HG03175 (cell line): ENCODE results near the gene THSD4.
"Not testable (repeated sequence)": the region's sequence is repeated elsewhere in the genome, so short reads cannot be mapped to it uniquely, and the experiment has no call there.

Experiments used
- ATAC-seq: cut with Tn5 transposase; IDR thresholded peaks from one replicate; pipeline ENCODE4 v1.9.1; 2021; ENCODE audit warnings: mild to moderate bottlenecking, moderate library complexity; ENCODE audit not compliant: unreplicated experiment

Gene THSD4

DNA sequence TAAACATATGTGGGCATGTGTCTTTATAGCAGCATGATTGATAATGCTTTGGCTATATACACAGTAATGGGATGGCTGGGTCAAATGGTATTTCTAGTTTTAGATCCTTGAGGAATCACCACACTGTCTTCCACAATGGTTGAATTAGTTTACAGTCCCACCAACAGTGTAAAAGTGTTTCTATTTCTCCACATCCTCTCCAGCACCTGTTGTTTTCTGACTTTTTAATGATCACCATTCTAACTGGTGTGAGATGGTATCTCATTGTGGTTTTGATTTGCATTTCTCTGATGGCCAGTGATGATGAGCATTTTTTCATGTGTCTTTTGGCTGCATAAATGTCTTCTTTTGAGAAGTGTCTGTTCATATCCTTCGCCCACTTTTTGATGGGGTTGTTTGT is 252.5 kb downstream of the THSD4 start:
- ATAC-seq: not testable (repeated sequence)

GRCh38 chr15:71372769-71373168 is 257.5 kb downstream of the THSD4 start:
- ATAC-seq: not testable (repeated sequence)

- ATAC-seq: no peak
Observed at GRCh38 chr15:71373917-71374316, 258.6 kb downstream of the THSD4 start.

DNA sequence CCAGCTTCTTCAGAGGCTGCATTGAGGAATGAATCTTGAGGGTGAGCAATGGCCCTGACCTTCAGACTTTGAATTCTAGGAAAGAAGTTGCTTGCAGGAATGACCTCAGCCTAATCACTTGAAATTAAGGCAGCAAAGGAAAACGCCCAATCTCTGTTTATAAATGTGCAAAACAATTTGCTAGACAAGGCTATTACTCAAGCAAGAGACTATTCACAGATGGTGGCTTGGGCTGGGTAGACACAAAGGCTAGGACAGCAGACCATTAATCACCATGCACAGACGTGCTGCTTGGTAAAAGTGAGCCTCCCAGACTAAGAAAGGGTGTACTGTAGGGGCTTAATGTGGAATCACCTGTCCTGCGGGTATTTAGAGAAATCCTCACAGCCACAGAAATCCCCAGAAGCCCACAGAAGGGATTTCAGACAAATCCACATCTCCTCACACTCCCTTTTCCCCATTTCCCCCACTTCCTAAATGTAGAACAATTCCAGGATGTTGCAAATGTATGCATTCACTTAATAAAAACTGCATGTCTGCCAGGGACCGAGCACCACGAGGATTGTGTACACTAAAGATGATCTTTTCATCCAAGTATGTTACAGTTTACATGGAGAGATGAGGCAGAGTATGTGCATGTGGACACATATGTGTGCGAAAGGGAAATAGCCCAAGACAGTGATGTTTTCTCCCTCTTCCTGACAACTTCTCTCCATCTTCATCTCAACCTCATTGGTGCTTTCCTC is 259.5 kb downstream of the THSD4 start:
- no peak for ATAC-seq

DNA sequence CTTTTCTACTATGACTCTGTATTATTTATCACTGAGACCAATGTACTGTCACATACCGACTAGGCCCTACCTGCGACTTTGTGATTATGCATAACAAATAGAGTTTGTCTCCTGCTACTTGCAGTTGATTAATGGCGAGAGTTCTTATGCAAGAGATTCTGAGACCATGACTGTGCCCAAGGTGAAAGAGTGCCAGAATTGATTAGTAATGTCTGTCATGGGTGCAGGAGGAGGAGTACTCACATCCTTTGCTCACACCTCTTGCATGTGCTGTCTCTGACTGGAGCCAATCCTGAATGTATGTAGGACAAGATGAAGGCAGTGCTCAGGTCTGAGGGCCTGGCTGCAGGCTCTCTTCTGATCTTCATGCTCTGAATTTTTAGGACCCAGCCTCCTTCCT is 260.7 kb downstream of the THSD4 start:
- no peak for ATAC-seq

DNA sequence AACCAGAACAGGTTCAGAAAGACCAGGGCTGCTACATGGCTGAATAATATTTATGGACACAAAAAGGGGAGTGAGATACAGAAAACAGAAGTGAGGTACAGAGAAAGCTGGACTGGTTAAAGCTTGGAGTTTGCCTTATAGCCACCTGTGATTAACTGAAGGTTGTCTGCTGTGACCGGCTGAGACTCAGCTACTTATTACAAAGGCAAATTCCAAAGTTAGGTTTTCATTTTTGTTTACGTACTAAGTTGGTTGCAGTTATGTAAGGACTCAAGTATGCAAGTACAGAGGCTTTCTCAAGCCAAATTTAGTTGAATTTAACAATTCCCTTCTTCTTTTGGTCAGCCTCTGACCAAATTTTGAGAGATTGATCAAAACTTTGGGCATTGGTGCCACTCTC is 264.6 kb downstream of the THSD4 start:
- ATAC-seq: no peak

GRCh38 chr15:71380345-71380744 is 265.1 kb downstream of the THSD4 start:
- ATAC-seq: no peak

DNA sequence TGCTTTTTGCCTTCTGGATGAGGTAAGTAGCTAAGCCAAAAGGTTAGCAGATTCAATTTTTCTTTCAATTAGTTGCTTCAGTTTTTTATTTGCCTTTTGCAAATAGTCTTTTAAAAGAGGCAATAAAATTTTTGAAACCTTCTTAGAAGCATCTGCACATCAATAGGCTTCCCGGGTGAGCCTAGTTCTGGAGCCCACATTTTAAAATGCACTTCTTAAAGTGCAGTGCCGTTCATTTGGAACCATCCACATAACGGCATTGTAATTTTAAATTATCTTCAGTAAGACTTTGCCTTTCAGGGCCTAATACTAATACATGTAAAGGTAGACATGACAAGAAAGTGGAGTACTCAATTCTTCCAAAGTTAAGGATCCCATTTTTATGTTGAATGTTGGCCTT is 269.2 kb downstream of the THSD4 start:
- ATAC-seq: no peak

DNA sequence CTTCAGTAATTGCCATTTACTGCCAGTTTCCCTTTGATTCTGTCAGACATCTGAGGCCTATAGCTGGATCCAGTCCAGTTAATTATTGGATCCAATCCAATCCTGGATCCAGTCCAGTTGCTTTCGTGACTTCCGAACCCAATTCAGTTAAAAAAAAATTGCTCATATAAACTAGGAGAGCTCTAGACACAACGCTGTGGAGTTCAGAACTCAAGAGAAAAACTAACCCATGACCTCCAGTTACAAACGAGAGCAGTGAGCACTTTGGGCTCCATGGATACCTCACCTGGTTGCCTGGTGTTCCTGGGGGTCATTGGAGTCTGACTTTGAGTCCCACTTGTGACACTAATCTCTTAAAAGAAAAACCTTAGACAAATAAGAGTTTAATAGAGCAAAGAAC is 269.8 kb downstream of the THSD4 start:
- no peak for ATAC-seq

- no peak for ATAC-seq
Observed at GRCh38 chr15:71385457-71385856, 270.2 kb downstream of the THSD4 start.

- ATAC-seq: no peak
Observed at GRCh38 chr15:71386005-71386404, 270.7 kb downstream of the THSD4 start.

GRCh38 chr15:71386448-71387236 is 271.4 kb downstream of the THSD4 start:
- no peak for ATAC-seq

DNA sequence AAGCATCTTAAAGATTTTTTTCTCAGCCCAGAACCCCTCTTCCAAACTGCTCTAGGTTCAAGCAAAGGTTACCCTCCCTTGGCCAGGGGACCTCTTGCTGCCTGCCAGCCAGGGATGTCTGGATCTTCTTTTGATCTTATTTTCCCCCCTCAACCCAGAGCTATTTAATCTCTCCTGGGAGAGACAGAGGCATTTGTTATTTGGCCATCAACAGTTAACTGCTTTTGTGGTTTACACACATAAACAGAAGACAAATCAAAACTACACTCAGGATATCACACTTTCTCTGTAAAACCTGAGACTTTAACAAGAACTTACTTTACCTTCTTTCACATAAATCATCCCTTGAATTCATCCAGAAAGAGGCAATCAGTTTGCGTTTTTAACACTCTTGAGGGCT is 272.5 kb downstream of the THSD4 start:
- ATAC-seq: no peak

DNA sequence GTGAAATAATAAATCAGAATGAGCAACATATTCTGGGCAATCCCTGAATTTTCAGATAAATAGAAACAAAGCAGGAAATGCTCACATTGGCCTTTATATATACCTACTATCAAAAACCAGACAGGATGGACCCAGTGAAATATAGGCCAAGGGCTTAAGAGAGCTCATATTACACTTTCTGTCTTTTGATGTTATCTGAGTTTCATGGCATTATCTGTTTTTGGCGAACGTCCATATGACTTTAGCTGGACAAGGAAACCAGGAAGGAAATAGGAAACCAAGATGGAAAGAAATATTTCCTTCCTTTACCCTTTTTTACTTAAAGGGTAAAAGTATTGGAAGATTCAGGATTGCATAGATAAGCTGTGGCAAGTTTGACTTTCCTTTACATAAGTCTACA is 274.8 kb downstream of the THSD4 start:
- no peak for ATAC-seq

- ATAC-seq: no peak
Observed at GRCh38 chr15:71391421-71392088, 276.3 kb downstream of the THSD4 start.

GRCh38 chr15:71392861-71393283 is 277.6 kb downstream of the THSD4 start:
- ATAC-seq: no peak

- ATAC-seq: no peak
Observed at GRCh38 chr15:71393383-71393782, 278.1 kb downstream of the THSD4 start.

- ATAC-seq: no peak
Observed at GRCh38 chr15:71396536-71397125, 281.4 kb downstream of the THSD4 start.

DNA sequence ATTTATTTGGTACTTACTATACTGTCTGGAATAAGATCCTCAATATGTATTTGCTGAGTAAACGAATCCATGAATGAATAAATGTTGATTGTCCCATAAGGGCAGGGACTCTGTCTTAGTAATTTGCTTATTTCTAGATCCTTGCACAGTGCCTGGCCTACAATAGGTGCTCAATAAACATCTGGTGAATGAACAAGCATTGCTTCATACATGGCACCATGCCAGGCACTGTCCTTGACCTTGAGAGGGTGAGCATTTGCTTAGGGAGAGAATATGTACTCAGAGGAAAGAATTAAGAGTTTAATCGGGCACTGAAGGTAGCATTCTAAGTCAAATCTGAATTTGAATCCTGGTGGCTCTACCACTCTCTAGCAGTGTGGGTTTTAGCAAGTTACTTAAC is 282.1 kb downstream of the THSD4 start:
- ATAC-seq: no peak

DNA sequence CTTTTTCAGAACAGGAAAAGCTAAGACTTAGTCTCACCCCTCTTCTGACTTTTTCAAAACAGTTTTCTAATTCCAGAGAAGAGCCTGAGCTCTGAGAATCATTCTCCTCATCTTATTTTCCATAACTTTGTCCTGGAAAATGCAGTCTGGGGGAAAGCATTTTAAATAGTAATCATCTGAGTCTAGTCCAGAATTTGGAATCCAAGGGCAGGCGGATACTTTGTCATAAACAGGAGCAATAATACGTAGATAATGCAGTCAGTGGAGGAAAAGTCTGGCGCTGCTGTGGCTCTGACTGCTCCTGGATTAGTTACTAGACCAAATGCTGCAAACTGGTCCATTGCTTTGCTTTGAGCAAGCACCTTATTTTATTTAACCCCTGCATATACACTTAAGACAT is 285.0 kb downstream of the THSD4 start:
- no peak for ATAC-seq

DNA sequence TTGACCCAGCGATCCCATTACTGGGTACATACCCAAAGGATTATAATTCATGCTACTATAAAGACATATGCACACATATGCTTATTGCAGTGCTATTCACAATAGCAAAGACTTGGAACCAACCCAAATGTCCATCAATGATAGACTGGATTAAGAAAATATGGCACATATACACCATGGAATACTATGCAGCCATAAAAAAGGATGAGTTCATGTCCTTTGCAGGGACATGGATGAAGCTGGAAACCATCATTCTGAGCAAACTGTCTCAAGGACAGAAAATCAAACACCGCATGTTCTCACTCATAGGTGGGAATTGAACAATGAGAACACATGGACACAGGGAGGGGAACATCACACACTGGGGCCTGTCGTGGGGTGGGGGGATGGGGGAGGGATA is 286.5 kb downstream of the THSD4 start:
- not testable (repeated sequence) for ATAC-seq
